ENCODE data around the gene NCOA1.

NCOA1 gene

GRCh38 chr2:24485197-24485596 lies 5.9 kb upstream of the NCOA1 start:
- ATAC-seq, result no peak
- TF ChIP-seq ZFP3 (CRISPR knock-in tag; IDR thresholded peaks at IDR 0.05) (no peak), SNAI2 (CRISPR knock-in tag; IDR thresholded peaks at IDR 0.05) (no peak), ZNF70 (CRISPR knock-in tag; IDR thresholded peaks at IDR 0.05) (no peak), TOX (CRISPR knock-in tag; IDR thresholded peaks at IDR 0.05; ENCODE audit: borderline replicate concordance) (no peak), CREB5 (CRISPR knock-in tag; IDR thresholded peaks at IDR 0.05; ENCODE audit: low read depth) (no peak), TSHZ2 (CRISPR knock-in tag; IDR thresholded peaks at IDR 0.05) (no peak), ISL1 (CRISPR knock-in tag; IDR thresholded peaks at IDR 0.05) (no peak), CSRNP3 (CRISPR knock-in tag; IDR thresholded peaks at IDR 0.05) (no peak), PATZ1 (CRISPR knock-in tag; IDR thresholded peaks at IDR 0.05; ENCODE audit: borderline replicate concordance) (no peak), CSDC2 (CRISPR knock-in tag; IDR thresholded peaks at IDR 0.05) (no peak), ESRRG (CRISPR knock-in tag; IDR thresholded peaks at IDR 0.05) (no peak), BACH2 (CRISPR knock-in tag; IDR thresholded peaks at IDR 0.05; ENCODE audit: borderline replicate concordance) (no peak), RARB (CRISPR knock-in tag; IDR thresholded peaks at IDR 0.05) (no peak), ZC3H10 (CRISPR knock-in tag; IDR thresholded peaks at IDR 0.05) (no peak), POU6F1 (CRISPR knock-in tag; IDR thresholded peaks at IDR 0.05; ENCODE audit: borderline replicate concordance, low read depth) (no peak), ZNF565 (CRISPR knock-in tag; conservative IDR thresholded peaks at IDR 0.05; ENCODE audit: low read depth) (no peak), TCF4 (CRISPR knock-in tag; IDR thresholded peaks at IDR 0.05; ENCODE audit: borderline replicate concordance) (no peak), ARNTL (CRISPR knock-in tag; IDR thresholded peaks at IDR 0.05; ENCODE audit: borderline replicate concordance, low read depth) (no peak), GLIS3 (CRISPR knock-in tag; IDR thresholded peaks at IDR 0.05) (no peak), ZNF8 (CRISPR knock-in tag; IDR thresholded peaks at IDR 0.05) (no peak)

GRCh38 chr2:24486636-24487205 lies 4.3 kb upstream of the NCOA1 start:
- TF ChIP-seq PPARA (CRISPR knock-in tag; IDR thresholded peaks at IDR 0.05; ENCODE audit: borderline replicate concordance), result no peak
- TF ChIP-seq ZFP3 (CRISPR knock-in tag; IDR thresholded peaks at IDR 0.05), result no peak
- no peak for TF ChIP-seq ZC3H10 (CRISPR knock-in tag; IDR thresholded peaks at IDR 0.05)
- no peak for TF ChIP-seq CSDC2 (CRISPR knock-in tag; IDR thresholded peaks at IDR 0.05)
- no peak for ATAC-seq

GRCh38 chr2:24489465-24490180 lies 1.4 kb upstream of the NCOA1 start:
- no peak for TF ChIP-seq ZNF8 (CRISPR knock-in tag; IDR thresholded peaks at IDR 0.05)
- TF ChIP-seq CSDC2 (CRISPR knock-in tag; IDR thresholded peaks at IDR 0.05), result no peak
- TF ChIP-seq CSRNP3 (CRISPR knock-in tag; IDR thresholded peaks at IDR 0.05), result no peak
- TF ChIP-seq POU6F1 (CRISPR knock-in tag; IDR thresholded peaks at IDR 0.05; ENCODE audit: borderline replicate concordance, low read depth), result no peak
- no peak for TF ChIP-seq CREB5 (CRISPR knock-in tag; IDR thresholded peaks at IDR 0.05; ENCODE audit: low read depth)
- TF ChIP-seq RARB (CRISPR knock-in tag; IDR thresholded peaks at IDR 0.05), result no peak
- TF ChIP-seq ZFP30 (CRISPR knock-in tag; IDR thresholded peaks at IDR 0.05), result no peak
- TF ChIP-seq ARNTL (CRISPR knock-in tag; IDR thresholded peaks at IDR 0.05; ENCODE audit: borderline replicate concordance, low read depth), result no peak
- no peak for TF ChIP-seq ISL1 (CRISPR knock-in tag; IDR thresholded peaks at IDR 0.05)
- TF ChIP-seq TCF4 (CRISPR knock-in tag; IDR thresholded peaks at IDR 0.05; ENCODE audit: borderline replicate concordance), result no peak
- TF ChIP-seq SNAI2 (CRISPR knock-in tag; IDR thresholded peaks at IDR 0.05), result no peak
- TF ChIP-seq BACH2 (CRISPR knock-in tag; IDR thresholded peaks at IDR 0.05; ENCODE audit: borderline replicate concordance), result no peak
- no peak for ATAC-seq

All from SK-N-SH treated with all-trans-retinoic acid at 6 μM for 48 hours (cell line).